ENCODE results near the gene DTNB. TPM values are rescaled to one million over a fixed set of nuclear protein-coding genes. Genes with fewer than 3 reads are reported as not detected.

Gene DTNB
- total RNA-seq, 1 donor from 2014 or later = 8.5 TPM

DNA sequence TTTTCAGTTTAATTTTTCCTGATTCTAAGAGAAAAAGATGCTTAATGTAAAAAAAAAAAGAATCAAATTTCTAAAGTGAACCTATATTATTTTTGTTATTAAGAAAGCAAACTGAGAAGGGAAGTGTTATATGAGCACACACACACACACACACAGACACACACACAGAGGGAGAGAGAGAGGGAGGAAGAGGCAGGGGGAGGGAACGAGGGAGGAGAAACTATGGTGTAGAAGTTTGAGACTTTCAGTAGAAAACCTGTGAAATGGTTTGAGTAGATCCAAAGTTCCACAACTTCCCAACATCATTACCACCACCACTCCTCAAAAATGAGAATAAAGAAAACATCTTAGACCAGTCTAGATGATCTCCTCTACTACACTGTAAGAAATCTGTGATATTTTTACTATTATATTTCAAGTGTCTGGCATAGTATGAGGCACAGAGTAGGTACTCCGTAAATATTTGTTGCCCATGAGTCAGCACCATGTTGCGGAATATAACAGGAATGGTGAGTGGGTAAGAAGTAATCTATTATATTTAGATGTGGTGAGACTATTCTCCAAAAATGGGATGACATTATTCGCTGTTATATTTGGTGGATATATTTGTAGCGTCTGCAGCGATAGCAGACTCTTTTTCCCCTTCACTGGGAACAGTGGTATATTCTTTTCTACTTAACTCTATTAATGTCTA, 182.2 kb downstream of the DTNB start:
- Mint-ChIP-seq H3K36me3 (ENCODE audit: low read depth) (peaks cover 4% of the 10 kb centered on the region), H3K27ac (ENCODE audit: unreplicated experiment) (no peak overlapping the region), H3K4me3 (ENCODE audit: unreplicated experiment) (no peak overlapping the region), H3K9me3 (ENCODE audit: low read depth) (no peaks in the 10 kb centered on the region), H3K27me3 (ENCODE audit: low read depth) (no peaks in the 10 kb centered on the region), H3K4me1 (ENCODE audit: low read depth) (peaks cover 33% of the 10 kb centered on the region)
- TF ChIP-seq, protein P1, sequence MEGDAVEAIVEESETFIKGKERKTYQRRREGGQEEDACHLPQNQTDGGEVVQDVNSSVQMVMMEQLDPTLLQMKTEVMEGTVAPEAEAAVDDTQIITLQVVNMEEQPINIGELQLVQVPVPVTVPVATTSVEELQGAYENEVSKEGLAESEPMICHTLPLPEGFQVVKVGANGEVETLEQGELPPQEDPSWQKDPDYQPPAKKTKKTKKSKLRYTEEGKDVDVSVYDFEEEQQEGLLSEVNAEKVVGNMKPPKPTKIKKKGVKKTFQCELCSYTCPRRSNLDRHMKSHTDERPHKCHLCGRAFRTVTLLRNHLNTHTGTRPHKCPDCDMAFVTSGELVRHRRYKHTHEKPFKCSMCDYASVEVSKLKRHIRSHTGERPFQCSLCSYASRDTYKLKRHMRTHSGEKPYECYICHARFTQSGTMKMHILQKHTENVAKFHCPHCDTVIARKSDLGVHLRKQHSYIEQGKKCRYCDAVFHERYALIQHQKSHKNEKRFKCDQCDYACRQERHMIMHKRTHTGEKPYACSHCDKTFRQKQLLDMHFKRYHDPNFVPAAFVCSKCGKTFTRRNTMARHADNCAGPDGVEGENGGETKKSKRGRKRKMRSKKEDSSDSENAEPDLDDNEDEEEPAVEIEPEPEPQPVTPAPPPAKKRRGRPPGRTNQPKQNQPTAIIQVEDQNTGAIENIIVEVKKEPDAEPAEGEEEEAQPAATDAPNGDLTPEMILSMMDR (IDR thresholded peaks at IDR 0.05) = no peak
- DNase-seq (ENCODE audit: low spot score) = no peak

DNA sequence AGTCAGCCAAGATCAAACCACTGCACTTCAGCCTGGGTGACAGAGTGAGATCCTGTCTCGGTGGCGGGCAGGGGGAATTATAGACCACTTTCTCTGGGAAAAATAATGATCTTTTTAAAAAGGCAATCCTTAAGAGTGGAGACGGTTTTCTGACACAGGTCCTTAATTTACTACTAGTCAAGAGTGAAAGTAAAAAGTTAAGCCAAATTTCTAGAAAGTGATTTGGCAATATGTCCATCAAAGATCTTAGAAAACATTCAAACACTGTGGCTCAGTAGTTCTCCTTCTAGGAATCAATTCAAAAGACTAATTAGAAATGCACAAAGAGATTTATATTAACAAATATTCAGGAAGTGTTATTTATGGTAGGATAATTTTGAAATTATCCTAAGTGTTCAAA, 183.2 kb downstream of the DTNB start:
- no peak overlapping the region for H3K4me3 Mint-ChIP-seq (ENCODE audit: unreplicated experiment)
- no peak for DNase-seq (ENCODE audit: low spot score)
- no peaks in the 10 kb centered on the region for H3K9me3 Mint-ChIP-seq (ENCODE audit: low read depth)
- H3K36me3 Mint-ChIP-seq (ENCODE audit: low read depth) = peaks cover 4% of the 10 kb centered on the region
- H3K27ac Mint-ChIP-seq (ENCODE audit: unreplicated experiment) = no peak overlapping the region
- H3K27me3 Mint-ChIP-seq (ENCODE audit: low read depth) = no peaks in the 10 kb centered on the region
- peaks cover 33% of the 10 kb centered on the region for H3K4me1 Mint-ChIP-seq (ENCODE audit: low read depth)
- TF ChIP-seq, protein P1 (IDR thresholded peaks at IDR 0.05) = no peak

DNA sequence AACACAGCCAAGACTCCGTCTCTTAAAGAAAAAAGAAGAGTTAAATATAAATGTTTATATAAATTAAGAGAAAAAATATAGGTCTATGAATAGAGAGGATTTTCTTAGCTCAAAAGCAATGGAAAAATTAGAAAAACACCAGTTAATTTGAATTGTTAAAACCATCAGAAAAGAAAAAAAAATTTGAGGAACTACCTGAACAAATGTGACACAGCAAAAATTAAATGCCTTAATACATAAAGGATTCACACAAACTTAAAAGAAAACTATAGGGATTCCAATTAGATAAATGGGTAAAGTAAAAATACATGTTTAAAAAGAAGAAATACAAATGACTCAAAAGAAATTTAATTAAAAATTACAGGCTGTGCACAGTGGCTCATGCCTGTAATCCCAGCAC, 183.7 kb downstream of the DTNB start:
- H3K27ac Mint-ChIP-seq (ENCODE audit: unreplicated experiment) = no peak overlapping the region
- H3K4me3 Mint-ChIP-seq (ENCODE audit: unreplicated experiment) = no peak overlapping the region
- peaks cover 31% of the 10 kb centered on the region for H3K4me1 Mint-ChIP-seq (ENCODE audit: low read depth)
- H3K36me3 Mint-ChIP-seq (ENCODE audit: low read depth) = peaks cover 4% of the 10 kb centered on the region
- H3K27me3 Mint-ChIP-seq (ENCODE audit: low read depth) = no peaks in the 10 kb centered on the region
- no peak for DNase-seq (ENCODE audit: low spot score)
- no peaks in the 10 kb centered on the region for H3K9me3 Mint-ChIP-seq (ENCODE audit: low read depth)
- TF ChIP-seq, protein P1 (IDR thresholded peaks at IDR 0.05) = no peak

DNA sequence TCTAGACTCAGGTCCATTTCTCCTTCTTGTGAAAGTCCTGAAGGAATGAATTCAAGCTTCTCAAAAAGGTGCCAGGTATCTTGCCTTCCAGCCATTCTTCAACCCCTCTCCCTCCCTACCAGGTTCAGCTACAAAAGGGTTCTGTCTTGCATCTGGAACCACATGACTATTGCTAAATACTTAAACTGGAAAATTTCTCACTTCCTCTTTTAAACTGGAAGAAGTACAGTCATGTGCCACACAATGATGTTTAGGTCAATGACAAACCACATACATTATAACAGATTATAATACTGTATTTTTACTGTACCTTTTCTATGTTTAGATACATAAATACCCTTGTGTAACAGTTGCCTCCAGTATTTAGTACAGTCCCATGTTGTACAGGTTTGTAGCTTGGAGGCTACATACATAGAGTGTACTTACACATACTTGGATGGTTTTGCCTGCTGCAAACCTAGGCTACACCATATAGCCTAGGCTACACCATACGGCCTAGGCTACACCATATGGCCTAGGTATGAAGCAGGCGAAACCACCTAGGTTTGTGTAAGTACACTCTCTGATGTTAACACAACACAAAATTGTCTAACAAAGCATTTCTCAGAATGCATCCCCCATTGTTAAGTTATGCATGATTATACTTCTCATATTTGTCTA, 189.6 kb downstream of the DTNB start:
- Mint-ChIP-seq H3K9me3 (ENCODE audit: low read depth) (no peaks in the 10 kb centered on the region), H3K36me3 (ENCODE audit: low read depth) (peaks cover 4% of the 10 kb centered on the region), H3K27me3 (ENCODE audit: low read depth) (no peaks in the 10 kb centered on the region), H3K4me3 (ENCODE audit: unreplicated experiment) (no peak overlapping the region), H3K4me1 (ENCODE audit: low read depth) (peaks cover 26% of the 10 kb centered on the region), H3K27ac (ENCODE audit: unreplicated experiment) (no peak overlapping the region)
- TF ChIP-seq, protein P1 (IDR thresholded peaks at IDR 0.05) = no peak
- DNase-seq (ENCODE audit: low spot score) = no peak

DNA sequence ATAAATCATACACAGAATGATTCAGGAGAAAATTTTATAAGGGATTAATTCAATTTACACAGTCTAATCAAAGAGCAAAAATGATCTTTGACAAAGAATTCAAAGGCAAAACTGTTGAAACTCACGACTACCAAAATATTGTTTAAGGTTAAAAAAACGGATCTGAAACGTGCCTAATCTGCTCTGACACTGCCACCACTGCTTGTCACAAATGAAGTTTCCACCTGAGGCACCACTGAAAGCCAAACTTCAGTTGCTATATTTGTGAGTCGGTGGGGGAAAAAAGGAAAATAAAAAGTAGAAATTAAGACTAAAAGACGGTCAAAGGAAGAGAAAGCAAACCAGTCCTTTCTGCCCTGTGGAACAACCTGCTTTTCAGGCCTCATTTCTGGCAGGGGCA, 191.0 kb downstream of the DTNB start:
- no peaks in the 10 kb centered on the region for H3K9me3 Mint-ChIP-seq (ENCODE audit: low read depth)
- H3K36me3 Mint-ChIP-seq (ENCODE audit: low read depth) = no peaks in the 10 kb centered on the region
- no peak overlapping the region for H3K4me3 Mint-ChIP-seq (ENCODE audit: unreplicated experiment)
- H3K27ac Mint-ChIP-seq (ENCODE audit: unreplicated experiment) = peak overlapping the region; percentile 69
- no peaks in the 10 kb centered on the region for H3K27me3 Mint-ChIP-seq (ENCODE audit: low read depth)
- TF ChIP-seq, protein P1 (IDR thresholded peaks at IDR 0.05) = no peak
- no peak for DNase-seq (ENCODE audit: low spot score)
- H3K4me1 Mint-ChIP-seq (ENCODE audit: low read depth) = peaks cover 26% of the 10 kb centered on the region
